Measurements from ENCODE around the gene STEEP1. TPM values are rescaled to one million over a fixed set of nuclear protein-coding genes. Genes with fewer than 3 reads are reported as not detected.

The STEEP1 gene
- total RNA-seq, 2 experiments from 2014 or later: 25.1 to 27.0 TPM

- CTCF ChIA-PET: no interaction called here
These were observed 41.5 kb downstream of the STEEP1 start for GRCh38 chrX:119523664-119524184.

DNA sequence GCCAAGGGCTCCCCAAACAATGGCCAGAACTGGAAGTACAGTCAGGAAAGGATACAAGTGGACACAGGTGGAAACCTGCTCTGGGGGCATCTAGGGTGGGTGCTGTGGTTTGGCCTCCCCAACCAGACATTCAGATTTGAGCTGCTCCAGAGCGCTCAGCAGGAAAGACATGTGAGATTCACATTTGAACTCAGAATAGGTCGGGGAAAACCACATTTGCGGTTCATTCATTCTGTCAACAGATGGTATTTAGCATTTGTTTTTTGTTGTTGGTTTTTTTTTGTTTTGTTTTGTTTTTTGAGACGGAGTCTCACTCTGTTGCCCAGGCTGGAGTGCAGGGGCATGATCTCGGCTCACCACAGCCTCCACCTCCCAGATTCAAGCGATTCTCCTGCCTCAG is 44.0 kb downstream of the STEEP1 start:
- no peaks in the 10 kb centered on the region for H3K27me3 Mint-ChIP-seq
- no peaks in the 10 kb centered on the region for H3K9me3 Mint-ChIP-seq
- ChIA-PET CTCF (no interaction called here), POLR2A (no interaction called here)
- H3K4me3 ChIP-seq (ENCODE audit: low read length): no peak overlapping the region
- H3K27ac ChIP-seq (ENCODE audit: low read depth in 1 of 2, low read length in 2 of 2): no peak overlapping the region
- no peak overlapping the region for H3K4me3 Mint-ChIP-seq
- no peaks in the 10 kb centered on the region for H3K36me3 ChIP-seq (ENCODE audit: insufficient read depth, low read length)
- no peak overlapping the region for H3K27ac Mint-ChIP-seq
- no peak for TF ChIP-seq CTCF (IDR thresholded peaks at IDR 0.05)
- H3K36me3 Mint-ChIP-seq (ENCODE audit: low read depth): no peaks in the 10 kb centered on the region
- peaks cover 2% of the 10 kb centered on the region for H3K4me1 ChIP-seq (ENCODE audit: insufficient read depth, low read length)
- H3K9me3 ChIP-seq (ENCODE audit: control insufficient read depth in 1 of 2, insufficient read depth in 1 of 2, low read length in 2 of 2): no peaks in the 10 kb centered on the region
- peaks cover 3% of the 10 kb centered on the region for H3K4me1 Mint-ChIP-seq (ENCODE audit: low read depth)
- no peaks in the 10 kb centered on the region for H3K27me3 ChIP-seq (ENCODE audit: control insufficient read depth in 1 of 2, insufficient read depth in 2 of 2, low read length in 2 of 2)
- ATAC-seq (ENCODE audit: poor library complexity) (no peak), DNase-seq (no peak)
- intact Hi-C loops (cut with DNase I, micrococcal nuclease): no loop called here

More at GRCh38 chrX:119523664-119524184, 41.5 kb downstream of the STEEP1 start:
- POLR2A ChIA-PET: no interaction called here
- Mint-ChIP-seq H3K9me3 (no peaks in the 10 kb centered on the region), H3K4me3 (no peak overlapping the region), H3K27me3 (no peaks in the 10 kb centered on the region), H3K27ac (no peak overlapping the region), H3K36me3 (ENCODE audit: low read depth) (no peaks in the 10 kb centered on the region), H3K4me1 (ENCODE audit: low read depth) (no peaks in the 10 kb centered on the region)
- intact Hi-C loops (cut with DNase I, micrococcal nuclease): no loop called here
- TF ChIP-seq CTCF (IDR thresholded peaks at IDR 0.05): no peak
- Histone ChIP-seq H3K27me3 (ENCODE audit: control insufficient read depth in 1 of 2, insufficient read depth in 2 of 2, low read length in 2 of 2) (no peaks in the 10 kb centered on the region), H3K4me3 (ENCODE audit: low read length) (no peak overlapping the region), H3K27ac (ENCODE audit: low read depth in 1 of 2, low read length in 2 of 2) (no peak overlapping the region), H3K9me3 (ENCODE audit: control insufficient read depth in 1 of 2, insufficient read depth in 1 of 2, low read length in 2 of 2) (no peaks in the 10 kb centered on the region), H3K4me1 (ENCODE audit: insufficient read depth, low read length) (no peaks in the 10 kb centered on the region), H3K36me3 (ENCODE audit: insufficient read depth, low read length) (no peaks in the 10 kb centered on the region)
- ATAC-seq (ENCODE audit: poor library complexity) (no peak), DNase-seq (no peak)

DNA sequence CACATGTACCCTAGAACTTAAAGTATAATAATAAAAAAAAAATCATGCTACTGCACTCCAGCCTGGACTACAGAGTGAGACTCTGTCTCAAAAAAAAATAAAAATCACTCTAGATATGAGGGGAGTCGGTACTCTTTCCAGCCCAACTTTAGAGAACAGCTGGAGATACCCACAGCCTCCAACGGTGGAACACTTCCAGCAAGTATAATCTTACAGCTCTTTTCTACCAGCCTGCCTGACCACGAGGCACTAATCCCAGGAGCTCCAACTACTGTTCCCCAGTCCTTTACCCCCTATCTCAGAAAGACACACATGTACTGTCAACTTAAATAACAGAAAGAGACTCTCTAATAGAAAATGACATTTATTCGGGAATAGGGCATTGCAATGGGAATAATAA is 46.8 kb downstream of the STEEP1 start:
- H3K4me1 Mint-ChIP-seq (ENCODE audit: low read depth): peaks cover 5% of the 10 kb centered on the region
- H3K9me3 ChIP-seq (ENCODE audit: control insufficient read depth in 1 of 2, insufficient read depth in 1 of 2, low read length in 2 of 2): no peaks in the 10 kb centered on the region
- CTCF ChIA-PET: no interaction called here

More for the DNA sequence above, 46.8 kb downstream of the STEEP1 start:
- no peak for DNase-seq
- no peak overlapping the region for H3K4me3 Mint-ChIP-seq
- H3K27me3 Mint-ChIP-seq: no peaks in the 10 kb centered on the region
- no peaks in the 10 kb centered on the region for H3K36me3 Mint-ChIP-seq (ENCODE audit: low read depth)
- H3K27ac ChIP-seq (ENCODE audit: low read depth in 1 of 2, low read length in 2 of 2): no peak overlapping the region
- intact Hi-C loops (cut with DNase I, micrococcal nuclease): loop anchor here in 1 of 2 experiments (5.0 kb wide), 1 partner anchor 259 kb away; no protein-coding TSS in a partner anchor
- H3K4me1 ChIP-seq (ENCODE audit: insufficient read depth, low read length): peaks cover 2% of the 10 kb centered on the region
- H3K27ac Mint-ChIP-seq: no peak overlapping the region
- no peaks in the 10 kb centered on the region for H3K36me3 ChIP-seq (ENCODE audit: insufficient read depth, low read length)
- no peaks in the 10 kb centered on the region for H3K27me3 ChIP-seq (ENCODE audit: control insufficient read depth in 1 of 2, insufficient read depth in 2 of 2, low read length in 2 of 2)
- no peaks in the 10 kb centered on the region for H3K9me3 Mint-ChIP-seq
- POLR2A ChIA-PET: no interaction called here
- H3K4me3 ChIP-seq (ENCODE audit: low read length): no peak overlapping the region
- no peak for TF ChIP-seq CTCF (IDR thresholded peaks at IDR 0.05)
- ATAC-seq (ENCODE audit: poor library complexity): no peak
